HG03571 (cell line): ENCODE measurements around the gene VCY.
"Not testable (repeated sequence)": the region's sequence is repeated elsewhere in the genome, so short reads cannot be mapped to it uniquely, and the experiment has no call there.

Experiments
- ATAC-seq: cut with Tn5 transposase; IDR thresholded peaks from one replicate; pipeline ENCODE4 v1.9.1; 2021; ENCODE audit not compliant: unreplicated experiment

Gene VCY

GRCh38 chrY:13986373-13986772 is at the start of gene VCY:
Gene VCY (minus strand): TSS chrY:13986473. CDS start chrY:13986440, 33 bp downstream.
- ATAC-seq = not testable (repeated sequence)

GRCh38 chrY:14030395-14030794 is 44.1 kb upstream of the VCY start:
- not testable (repeated sequence) for ATAC-seq

- ATAC-seq = not testable (repeated sequence)
Observed at GRCh38 chrY:14011916-14012315, 25.6 kb upstream of the VCY start.

- not testable (repeated sequence) for ATAC-seq
Observed at GRCh38 chrY:13942406-13942805, 43.9 kb downstream of the VCY start.
